ENCODE results near the gene TMEM123.

Gene TMEM123

DNA sequence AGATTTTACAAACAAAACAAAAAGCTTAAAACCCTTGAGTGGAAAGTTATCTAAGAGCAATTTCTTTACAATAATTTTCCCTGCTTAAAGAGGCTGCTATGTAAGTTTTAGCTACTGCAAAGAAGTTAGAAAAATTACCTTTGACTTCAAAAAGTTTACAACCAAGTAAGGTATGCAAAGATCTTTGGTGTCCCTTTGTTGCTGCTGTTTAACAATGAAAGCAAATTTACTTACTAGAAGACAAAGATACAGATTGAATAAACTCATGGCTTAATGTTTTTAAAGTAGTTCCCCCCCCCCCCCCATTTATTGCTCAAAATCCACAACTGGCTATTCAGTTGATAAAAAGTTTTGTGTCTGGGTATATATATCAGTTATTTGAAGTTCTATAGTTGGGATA, 26.0 kb downstream of the TMEM123 start:
- DNase-seq (ENCODE audit: low read depth, low spot score), result no peak

DNA sequence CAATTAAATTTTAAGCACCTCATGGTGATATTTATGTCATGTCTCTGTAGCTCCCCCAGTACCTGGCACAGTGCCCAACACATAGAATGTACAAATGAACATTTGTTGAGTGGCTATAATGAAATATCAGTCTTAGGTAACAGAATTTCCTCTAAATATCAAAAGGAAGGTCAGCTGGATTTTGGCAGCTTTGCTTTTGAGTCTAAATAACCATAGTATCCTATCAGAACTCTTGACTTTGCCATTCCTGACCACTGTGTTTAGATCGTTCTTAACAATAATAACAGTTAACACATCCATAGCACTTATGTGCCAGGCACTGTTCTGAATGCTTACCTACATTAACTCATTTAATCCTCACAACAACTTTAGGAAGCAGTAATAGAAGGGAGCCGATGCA, 26.6 kb downstream of the TMEM123 start:
- no peak for DNase-seq (ENCODE audit: low read depth, low spot score)

DNA sequence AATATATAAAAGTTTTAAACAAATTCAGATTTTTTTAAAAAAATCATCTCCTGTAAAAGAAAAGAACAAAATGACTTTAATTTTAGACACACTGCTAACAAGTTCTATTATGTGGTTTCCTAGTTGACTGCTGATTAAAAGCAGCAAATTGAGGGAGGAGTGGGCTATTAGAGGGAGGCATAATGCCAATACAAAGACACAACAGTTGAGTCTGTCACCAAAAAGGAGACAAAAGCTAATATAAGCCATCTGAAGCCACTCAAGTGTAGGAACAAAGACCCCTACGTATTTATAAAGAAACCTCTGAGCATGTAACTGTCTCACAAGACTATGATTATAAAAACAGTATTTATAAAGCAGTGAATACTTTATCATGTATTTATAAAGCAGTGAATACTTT, 28.6 kb downstream of the TMEM123 start:
- no peak for DNase-seq (ENCODE audit: low read depth, low spot score)

DNA sequence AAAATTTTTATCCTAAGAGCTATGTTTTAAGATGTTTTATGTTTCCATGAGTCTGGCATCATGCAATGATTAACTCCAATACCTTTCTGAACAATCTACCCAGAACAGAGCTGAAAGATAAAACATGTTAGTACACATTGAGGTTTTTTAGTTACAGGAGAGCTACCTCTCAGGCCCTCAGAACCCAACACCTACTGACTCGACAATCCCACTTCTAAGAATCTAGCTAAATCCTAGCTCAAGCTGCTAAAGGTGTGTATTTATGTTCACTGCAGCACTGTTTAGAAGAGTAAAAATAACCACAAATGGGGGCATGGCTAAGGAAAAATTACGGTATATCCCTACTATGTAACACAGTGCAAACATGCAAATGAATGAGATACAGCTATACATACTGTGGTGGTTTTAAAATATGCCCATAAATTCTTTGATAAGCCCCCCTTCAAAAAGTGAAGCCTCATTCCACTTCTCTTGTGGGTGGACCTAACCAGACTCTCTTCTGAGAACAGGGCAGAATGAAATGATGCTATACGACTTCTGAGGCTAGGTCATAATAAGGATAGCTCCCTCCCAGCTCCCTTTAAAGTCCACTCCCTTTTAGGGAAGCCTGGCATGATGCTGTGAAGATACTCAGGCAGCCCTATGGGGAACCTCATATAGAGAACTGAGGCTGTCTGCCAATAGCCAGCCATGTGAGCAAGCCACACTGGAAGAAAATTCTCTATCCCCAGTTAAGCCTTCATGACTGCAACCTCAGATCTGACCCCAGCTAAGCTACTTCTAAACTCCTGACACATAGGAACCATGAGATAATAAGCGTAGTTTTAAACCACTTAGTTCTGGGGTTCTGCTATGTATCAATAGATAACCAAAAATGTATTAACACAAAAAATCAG, 29.5 kb downstream of the TMEM123 start:
- DNase-seq (ENCODE audit: low read depth, low spot score), result no peak

DNA sequence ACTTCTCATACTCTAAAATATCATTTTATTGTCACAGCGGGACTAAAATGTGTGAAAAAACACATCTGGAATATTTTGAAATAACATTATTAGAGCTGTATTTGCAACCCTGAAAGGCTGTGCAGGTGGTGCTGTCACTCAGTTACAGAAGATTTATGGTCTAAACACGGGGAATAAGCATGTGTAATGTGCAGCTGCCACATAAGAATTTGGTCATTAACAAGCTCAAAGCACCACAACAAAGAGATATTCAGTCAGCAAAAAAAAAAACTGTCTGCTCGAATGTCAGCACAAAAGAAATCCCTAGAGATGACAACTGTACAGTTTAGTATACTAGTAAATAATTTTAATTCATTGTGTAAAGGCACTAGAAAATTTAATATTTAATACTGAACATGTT, 31.3 kb downstream of the TMEM123 start:
- DNase-seq (ENCODE audit: low read depth, low spot score), result no peak

DNA sequence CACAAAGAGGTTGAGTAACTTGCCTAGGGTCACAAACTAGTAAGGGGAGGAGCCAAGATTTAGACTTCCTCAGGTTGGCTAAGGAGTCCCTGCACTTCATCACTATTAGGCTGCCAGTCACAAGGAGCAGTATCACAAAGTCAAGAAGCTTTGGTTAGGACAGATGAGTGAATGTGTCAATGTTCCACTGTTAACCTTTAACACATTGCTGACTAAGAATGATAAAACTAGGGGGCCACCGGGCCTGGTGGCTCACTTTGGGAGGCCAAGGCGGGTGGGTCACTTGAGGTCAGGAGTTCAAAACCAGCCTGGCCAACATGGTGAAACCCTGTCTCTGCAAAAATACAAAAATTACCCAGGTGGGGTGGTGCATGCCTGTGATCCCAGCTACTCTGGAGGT, 32.0 kb downstream of the TMEM123 start:
- DNase-seq (ENCODE audit: low read depth, low spot score), result no peak

DNA sequence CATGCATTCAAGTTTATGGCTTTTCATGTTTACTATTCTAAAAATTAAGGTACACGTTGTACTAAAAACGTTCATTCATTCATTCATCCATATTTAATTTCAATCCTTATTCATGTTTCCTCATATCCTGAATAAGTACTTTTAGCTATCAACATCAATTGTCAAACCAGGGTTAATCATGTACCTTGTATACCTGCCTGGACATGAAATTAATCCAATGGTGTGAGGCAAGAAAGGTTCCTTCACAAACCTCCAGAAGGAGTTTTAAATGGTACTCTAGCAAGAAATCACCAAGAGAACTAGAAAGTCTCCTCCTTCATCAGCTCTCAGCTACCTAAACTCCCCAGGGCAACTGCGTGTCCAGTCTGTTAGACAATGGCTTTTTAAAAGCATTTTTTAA, 33.4 kb downstream of the TMEM123 start:
- DNase-seq (ENCODE audit: low read depth, low spot score), result no peak

DNA sequence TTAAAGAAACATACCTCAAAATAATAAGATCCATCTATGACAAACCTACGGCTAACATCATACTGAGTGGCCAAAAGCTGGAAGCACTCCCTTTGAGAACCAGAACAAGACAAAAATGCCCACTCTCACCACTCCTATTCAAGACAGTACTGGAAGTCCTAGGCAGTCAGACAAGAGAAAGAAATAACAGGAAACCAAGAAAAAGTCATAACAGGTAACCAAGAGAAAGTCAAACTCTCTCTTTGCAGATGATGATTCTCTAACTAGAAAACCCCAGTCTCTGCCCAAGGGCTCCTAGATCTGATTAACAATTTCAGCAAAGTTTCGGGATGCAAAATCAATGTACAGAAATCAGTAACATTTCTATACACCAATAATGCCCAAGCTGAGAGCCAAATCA, 35.6 kb downstream of the TMEM123 start:
- DNase-seq (ENCODE audit: low read depth, low spot score), result no peak

DNA sequence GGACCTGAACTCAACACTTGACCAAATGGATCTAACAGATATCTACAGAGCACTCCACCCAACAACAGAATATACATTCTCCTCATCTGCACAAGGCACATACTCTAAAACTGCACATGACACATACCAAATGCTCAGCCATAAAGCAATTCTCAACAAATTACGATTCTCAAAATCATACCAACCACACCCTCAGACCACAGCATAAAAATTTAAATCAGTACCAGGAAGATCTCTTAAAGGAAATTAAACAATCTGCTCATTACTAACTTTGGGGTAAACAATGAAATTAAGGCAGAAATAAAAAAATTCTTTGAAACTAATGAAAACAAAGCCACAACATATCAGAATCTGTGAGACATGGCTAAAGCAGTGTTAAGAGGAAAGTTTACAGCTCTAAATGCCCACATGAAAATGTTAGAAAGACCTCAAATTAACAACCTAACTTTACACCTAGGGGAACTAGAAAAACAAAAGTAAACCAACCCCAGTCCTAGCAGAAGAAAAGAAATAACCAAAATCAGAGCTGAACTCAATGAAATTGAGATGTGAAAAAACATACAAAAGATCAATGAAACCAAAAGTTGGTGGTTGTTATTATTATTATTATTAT, 37.2 kb downstream of the TMEM123 start:
- DNase-seq (ENCODE audit: low read depth, low spot score), result no peak

DNA sequence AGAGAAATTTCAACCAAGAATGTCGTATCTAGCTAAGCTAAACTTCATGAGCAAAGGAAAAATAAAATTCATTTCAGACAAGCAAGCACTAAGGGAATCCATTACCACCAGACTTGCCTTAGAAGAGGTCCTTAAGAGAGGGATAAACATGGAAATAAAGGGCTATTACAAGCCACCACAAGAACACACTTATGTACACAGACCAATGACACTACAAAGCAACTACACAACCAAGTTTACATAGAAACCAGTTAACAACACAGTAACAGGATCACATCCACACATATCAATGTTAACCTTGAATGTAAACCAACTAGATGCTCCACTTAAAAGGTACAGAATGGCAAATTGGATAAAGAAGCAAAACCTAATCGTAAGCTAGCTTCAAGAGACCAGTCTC, 38.0 kb downstream of the TMEM123 start:
- no peak for DNase-seq (ENCODE audit: low read depth, low spot score)

DNA sequence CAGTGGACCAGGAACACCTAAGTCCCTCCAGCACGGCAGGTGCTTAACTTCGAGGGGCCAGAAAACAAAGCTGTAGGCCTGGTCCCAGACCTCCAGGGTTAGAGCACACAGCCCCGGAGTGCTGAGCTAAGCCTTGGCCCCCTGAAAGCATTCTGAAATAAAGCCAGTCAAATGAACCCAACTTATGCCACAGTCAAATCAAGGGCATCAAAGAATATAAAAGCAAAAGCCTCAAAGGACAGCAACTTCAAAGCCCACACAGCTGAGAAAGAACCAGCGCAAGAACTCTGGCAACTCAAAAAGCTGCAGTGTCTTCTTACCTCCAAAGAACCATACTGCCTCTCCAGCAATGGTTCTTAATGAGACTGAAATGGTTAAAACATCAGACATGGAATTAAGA, 39.1 kb downstream of the TMEM123 start:
- no peak for DNase-seq (ENCODE audit: low read depth, low spot score)

DNA sequence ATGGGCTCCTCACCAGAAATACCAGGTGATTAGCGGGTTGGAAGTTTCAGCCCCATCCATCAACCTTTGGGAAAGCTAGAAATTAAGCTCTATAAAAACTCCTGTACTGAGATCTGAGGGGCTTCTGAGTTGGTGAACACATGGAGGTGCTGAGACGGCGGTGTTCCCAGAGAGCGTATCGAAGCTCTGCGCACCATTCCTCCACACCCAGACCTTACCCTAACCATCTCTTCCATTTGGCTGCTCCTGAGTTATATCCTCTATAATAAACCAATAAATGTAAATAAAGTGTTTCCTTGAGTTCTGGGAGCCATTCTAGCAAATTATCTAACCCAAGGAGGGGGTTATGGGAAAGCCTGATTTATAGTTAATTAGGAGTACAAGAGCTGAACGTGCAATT, 41.4 kb downstream of the TMEM123 start:
- DNase-seq (ENCODE audit: low read depth, low spot score), result no peak

DNA sequence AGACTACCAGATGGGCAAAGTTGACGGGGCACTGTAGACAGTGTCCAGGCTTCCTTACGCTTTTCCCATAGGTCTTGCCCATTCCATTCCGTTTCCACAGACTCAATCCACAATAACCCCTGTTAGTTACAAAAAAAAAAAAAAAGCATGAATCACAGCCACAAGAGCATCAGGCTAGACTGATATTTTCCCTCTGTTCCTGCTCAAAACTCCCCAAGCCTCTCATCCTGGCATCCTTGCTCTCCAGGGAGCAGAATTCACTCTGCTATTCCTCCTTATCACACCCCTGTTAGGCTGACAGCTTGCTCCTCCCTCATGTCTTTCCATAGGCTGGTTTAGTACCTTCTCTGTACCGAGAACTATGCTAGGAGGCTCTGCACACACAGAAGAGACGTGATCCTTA, 42.2 kb downstream of the TMEM123 start:
- no peak for DNase-seq (ENCODE audit: low read depth, low spot score)

DNA sequence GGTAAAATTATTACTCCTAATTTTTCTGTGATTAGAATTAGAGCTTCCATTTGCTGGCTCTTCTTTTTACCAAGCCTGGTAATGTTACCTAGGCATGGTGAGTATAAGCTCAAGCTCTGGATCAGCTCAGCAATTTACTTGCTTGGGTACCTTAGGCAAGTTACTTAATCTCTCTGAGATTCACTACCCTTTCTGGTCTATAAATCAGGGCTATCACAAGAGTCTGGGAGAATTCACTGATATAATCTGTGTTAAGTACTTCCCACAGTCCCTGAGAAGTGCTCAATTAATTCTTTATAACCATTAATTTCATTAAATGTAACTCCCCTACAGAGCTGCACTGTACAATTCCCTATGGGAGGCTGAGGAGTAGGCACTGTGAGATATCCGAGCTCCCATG, 44.2 kb downstream of the TMEM123 start:
- DNase-seq (ENCODE audit: low read depth, low spot score), result no peak

DNA sequence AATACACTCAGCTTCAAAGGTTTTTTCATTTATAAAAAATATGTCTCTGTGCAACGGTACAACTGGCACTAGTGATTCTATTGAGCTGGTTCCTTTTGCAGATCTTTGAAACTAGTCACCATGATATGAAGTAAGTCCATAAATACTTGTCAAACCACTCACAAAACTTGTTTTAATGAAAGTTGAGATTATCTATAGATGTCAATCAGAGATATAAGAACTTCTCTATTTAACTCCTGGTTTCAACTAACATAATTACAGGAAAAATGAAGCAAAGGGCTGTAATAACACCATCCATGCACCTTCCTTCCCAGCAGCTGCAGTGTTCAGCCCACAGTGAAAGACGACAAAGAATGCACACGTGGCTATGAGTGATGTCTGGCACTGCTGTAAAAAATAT, 44.7 kb downstream of the TMEM123 start:
- DNase-seq (ENCODE audit: low read depth, low spot score), result no peak

DNA sequence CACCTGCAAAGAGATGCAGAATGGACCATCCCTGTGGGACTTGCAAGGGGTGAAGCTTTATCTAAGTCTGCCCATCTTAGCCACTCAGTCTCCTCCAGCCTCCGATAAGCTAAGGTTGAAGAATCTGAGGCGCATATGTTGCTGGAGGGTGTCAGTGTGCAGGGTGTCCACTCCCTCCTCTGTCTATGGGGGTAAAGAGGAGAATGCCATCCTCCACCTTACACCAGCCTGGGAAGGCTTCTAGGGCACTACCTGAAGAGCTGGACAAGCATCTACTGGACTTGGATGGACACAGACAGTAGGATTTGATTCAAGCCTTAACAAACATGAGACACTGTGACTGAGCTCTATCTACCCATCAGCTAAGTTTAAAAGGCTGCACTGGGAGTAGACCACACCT, 46.5 kb downstream of the TMEM123 start:
- DNase-seq (ENCODE audit: low read depth, low spot score), result no peak

DNA sequence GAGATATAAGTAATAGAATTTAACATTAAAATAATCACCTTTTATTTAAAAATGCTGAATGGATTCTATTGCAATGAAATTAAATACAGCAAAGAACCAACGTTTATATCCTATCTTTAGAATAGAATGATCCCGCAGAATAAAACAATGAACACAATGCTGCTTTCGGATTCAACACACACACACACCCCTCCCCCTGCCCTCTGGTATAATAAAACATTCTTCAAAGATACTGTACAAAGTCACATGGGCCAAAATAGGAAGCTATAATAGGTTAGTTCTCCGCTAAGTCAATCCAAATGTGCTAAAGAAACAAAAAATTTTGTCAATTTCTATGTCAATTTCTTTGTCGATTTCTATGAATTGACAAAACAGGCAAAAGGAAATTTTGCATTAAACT, 47.1 kb downstream of the TMEM123 start:
- no peak for DNase-seq (ENCODE audit: low read depth, low spot score)

DNA sequence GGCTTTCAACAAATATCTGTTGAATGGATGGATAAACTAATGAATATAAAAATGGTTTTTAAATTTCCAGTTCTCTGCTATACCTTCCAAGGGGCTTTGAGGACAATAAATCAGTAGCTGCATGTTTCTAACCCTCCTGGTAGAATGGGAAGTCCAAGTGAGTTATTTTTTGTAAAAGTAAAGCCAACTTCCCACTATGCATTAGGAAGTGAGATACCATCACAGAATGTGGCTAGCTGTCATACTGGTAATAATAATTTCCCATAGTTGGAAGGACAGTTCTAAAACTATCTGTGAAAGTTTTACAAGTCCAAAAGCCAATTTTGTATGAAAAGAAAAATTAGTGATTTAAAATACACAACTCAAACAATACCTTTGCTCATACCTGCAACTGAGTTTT, 50.0 kb downstream of the TMEM123 start:
- no peak for DNase-seq (ENCODE audit: low read depth, low spot score)

DNA sequence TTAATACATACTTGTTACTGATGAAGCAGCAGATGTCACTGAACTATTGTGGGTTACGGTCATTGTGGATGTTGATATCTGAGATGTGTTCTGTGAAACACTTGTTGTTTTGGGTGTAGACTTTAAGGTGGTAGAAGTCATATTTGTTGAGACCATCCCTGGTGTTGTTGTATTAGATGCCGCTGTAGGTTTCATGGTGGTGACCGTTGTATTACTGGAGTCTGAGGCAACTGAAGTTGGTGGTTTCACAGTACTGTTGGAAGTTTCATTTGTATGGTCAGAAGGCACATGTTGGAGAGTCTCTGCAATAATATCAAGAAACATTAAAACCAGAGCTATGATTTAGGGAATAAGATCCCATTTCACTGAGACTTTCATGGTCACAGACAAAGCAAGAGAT, 50.7 kb downstream of the TMEM123 start:
- no peak for DNase-seq (ENCODE audit: low read depth, low spot score)

DNA sequence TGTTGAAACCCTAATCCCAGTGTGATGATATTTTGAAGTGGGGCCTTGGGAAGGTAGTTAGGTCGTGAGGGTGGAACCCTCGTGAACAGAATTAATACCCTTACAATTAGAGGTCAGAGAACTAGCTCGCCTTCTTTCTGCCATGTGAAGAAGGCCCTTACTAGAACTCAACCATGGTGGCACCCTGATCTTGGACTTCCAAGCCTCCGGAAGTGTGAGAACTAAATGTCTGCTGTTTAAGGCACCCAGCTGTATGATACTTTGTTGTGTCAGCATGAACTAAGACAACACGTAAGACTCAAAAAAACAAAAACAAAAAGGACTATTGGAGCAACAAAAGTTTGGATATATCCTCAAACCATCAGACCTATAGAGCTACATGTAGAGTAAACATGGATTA, 52.0 kb downstream of the TMEM123 start:
- no peak for DNase-seq (ENCODE audit: low read depth, low spot score)

DNA sequence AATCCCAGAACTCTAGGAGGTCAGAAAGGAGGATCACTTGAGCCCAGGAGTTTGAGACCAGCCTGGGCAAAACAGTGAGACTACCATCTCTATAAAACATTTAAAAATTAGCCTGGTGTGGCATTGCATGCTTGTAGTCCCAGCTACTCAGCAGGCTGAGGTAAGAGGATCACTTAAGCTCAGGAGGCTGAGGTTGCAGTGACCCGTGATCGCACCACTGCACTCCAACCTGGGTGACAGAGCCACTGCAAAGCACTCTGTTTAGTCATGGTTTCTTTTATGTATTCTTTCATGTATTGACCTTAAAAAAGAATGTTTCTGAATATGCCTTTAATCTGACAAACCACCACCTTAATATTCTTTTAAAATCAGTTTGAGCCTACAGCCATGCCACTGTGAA, 53.4 kb downstream of the TMEM123 start:
- no peak for DNase-seq (ENCODE audit: low read depth, low spot score)

DNA sequence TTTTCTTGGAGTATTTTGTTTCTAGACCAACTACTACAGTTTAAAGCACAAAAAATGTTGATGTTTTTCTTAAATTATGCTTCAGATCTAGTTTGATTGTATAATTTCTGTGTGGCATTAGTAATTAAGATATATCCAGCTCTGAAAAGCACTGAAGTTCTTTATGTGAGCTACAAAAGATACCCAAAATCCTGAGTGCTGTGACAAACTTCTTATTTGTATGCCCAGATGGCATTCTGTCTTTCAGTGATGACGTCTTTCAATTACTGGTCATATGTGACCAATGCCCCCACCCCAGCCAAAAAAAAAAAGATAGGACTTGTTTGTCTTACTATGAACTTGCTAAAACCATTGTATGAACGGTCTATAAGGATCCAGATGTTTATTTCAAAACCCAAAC, 54.3 kb downstream of the TMEM123 start:
- no peak for DNase-seq (ENCODE audit: low read depth, low spot score)

Measured in iPS DF 19.7 (cell line).